ENCODE results near the gene CCDC148.
"Not testable (repeated sequence)": the region's sequence is repeated elsewhere in the genome, so short reads cannot be mapped to it uniquely, and the experiment has no call there.

CCDC148 gene

DNA sequence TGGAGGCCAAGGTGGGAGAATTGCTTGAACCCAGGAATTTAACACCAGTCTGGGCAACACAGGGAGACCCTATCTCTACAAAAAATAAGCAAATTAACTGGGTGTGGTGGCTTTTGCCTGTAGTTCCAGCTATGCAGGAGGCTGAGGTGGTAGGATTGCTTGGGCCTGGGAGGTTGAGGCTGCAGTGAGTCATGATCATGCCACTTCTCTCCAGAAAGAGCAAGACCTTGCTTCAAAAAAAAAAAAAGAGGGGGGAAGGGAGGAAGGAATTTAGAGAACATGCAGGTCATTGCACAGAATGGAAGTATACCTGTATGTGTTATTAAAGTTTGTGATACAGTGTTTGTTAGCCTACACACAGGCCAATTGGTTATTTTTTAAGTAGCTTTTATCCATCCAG is 26.0 kb upstream of the CCDC148 start:
- DNase-seq (ENCODE audit: low read depth in 2 of 2), result no peak

DNA sequence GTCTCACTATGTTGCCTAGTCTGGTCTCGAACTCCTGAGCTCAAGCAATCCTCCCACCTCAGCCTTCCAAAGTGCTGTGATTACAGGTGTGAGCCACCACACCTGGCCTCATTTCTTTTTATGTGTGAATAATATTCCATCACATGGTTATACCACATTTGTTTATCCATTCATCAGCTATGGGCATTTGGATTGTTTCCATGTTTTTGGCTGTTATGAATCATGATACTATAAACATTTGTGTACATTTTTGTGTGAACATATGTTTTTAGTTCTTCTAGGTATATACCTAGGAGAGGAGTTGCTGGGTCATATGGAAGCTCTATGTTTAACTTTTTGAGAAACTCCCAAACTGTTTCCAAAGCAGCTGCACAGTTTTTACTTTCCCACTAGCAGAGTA is 24.6 kb upstream of the CCDC148 start:
- DNase-seq (ENCODE audit: low read depth in 2 of 2), result no peak

DNA sequence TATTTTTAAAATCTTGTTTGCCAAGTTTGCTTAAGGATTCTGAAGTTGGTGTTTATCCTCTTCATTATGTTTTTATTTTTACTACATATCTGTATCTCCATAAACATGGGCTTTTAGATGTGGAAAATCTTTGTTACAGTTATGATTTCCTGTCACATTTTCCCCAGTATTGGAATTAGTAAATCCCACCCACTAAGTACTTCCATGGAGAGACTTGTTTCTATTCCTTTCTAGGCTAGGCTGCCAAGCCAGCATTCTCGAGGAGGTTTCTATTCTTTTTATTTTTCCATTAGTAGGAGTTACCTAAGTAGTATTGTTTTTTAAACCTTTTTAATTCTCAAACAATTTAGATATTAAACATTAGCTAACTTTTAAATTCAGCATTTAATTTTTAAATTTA is 22.3 kb upstream of the CCDC148 start:
- DNase-seq (ENCODE audit: low read depth in 2 of 2), result no peak

DNA sequence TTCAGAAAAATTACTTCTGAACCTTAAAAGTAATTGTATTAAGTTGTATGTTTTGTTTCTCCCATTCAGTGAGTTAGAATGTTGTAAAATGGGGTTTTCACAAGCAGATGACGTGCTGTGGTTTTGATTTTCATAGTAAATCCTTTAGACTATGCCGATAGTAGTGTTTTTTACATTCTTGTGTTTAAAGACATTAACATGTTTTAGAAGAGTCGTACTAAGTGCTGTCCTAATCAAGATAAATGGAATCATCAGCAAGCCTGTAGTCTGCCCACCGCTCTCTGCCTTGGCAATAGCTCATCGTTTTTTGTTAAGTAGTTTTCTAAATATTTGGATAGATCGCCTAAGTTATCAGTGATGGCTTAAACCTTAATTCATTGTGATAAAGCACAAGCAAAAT is 21.7 kb upstream of the CCDC148 start:
- DNase-seq (ENCODE audit: low read depth in 2 of 2), result no peak

DNA sequence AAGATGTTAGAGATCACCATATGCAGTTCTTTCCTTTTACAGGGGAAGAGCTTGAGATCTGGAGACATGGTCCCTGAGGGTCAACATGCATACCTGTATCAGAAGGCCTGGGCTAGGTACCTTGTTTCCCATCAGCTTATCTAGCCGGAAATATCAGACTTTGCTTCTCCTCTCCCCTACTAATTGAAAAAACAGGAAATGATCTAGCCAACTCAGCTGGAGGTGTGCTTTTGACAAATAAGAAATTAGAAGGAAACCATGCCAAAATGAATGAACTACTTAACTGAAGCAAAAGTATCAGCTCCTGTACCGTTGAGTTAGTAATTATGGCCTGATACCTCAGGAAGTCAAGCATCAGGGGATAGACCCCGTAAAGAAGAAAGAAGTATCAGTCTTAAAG is 20.6 kb upstream of the CCDC148 start:
- no peak for DNase-seq (ENCODE audit: low read depth in 2 of 2)

DNA sequence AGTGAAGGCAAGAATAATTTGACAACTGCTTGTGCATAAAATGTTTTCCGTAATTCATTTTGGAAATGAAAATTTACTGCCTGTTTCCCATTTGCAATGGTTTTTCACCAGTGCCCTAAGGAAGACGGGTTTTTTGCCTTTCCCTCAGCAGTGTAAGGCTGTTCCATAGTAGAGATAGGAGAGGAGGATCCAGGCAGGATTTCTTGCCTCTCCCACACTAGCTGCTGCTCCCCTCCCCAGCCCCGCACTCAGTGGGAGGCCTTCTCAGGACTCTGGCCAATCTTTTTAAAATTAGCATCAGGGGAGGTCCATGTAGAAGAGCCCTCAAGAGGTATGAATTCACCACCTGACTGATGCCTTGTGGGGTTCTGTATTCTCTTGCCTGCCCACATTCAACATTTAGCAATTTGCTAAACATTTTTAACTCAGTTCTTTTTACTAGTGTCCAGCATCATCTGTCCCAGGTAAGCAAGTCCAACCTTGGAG is 18.0 kb upstream of the CCDC148 start:
- DNase-seq (ENCODE audit: low read depth in 2 of 2), result not testable (repeated sequence)

DNA sequence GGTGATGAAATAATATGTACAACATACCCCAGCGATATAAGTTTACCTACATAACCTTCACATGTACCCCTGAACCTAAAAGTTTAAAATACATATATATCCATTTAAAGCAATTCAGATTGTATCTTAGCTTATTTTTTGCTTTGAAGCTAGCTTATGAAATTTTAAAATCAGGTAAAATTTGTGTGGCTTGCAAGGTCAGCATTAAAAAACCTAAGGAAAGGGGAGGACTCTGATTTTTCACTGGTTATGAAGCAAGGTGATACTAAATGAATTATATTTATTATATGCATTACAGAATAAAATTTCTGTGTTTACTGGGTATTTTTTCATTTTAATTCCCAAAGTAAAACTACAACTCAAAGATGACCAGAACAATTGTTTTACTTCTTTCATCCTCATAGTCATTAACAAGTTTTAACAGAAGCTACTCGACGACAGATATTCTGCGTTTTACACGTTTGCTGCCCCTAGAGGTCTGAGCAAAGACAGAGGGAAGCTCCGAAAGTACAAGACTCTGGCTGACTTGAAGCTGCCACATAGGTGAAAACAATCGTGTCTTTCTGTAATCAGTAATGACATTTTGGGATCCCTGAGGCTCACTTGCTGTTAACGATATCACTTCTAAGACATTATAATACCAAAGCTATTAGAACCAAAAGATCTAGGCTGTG is 17.3 kb upstream of the CCDC148 start:
- no peak for DNase-seq (ENCODE audit: low read depth in 2 of 2)

DNA sequence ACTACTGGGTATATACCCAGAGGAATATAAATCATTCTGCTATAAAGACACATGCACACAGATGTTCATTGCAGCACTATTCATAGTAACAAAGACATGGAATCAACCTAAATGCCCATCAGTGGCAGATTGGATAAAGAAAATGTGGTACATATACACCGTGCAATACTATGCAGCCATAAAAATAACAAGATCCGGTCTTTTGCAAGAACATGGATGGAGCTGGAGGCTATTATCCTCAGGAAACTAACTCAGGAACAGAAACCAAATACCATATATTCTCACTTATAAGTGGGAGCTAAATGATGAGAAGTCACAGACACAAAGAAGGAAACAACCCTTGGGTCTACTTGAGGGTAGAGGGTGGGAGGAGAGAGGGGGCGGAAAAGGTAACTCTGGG is 16.7 kb upstream of the CCDC148 start:
- not testable (repeated sequence) for DNase-seq (ENCODE audit: low read depth in 2 of 2)

DNA sequence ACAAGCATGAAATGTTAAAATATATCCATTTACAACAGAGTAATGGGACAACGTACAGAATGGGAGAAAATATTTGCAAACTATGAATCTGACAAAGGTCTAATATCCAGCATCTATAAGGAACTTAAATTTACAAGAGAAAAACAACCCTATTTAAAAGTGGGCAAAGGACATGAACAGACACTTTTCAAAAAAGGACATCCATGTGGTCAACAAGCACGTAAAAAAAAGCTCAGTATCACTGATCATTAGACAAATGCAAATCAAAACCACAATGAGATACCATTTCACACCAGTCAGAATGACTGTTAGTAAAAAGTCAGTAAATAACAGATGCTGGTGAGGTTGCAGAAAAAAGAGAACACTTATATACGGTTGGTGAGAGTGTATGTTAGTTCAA is 16.3 kb upstream of the CCDC148 start:
- not testable (repeated sequence) for DNase-seq (ENCODE audit: low read depth in 2 of 2)

DNA sequence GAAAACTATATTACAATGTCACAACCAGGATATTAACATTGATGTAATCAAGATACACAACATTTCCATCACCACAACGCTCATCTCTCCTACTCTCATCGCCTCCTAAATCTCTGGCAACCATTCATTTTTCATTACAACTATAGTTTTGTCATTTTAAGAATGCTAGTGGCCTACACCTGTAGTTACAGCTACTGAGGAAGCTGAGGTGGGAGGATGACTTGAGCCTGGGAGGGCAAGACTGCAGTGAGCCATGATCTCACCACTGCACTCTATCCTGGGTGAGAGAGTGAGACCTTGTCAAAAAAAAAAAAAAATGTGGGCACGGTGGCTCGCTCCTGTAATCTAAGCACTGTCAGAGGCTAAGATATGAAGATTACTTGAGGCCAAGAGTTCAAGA is 10.7 kb upstream of the CCDC148 start:
- no peak for DNase-seq (ENCODE audit: low read depth in 2 of 2)

DNA sequence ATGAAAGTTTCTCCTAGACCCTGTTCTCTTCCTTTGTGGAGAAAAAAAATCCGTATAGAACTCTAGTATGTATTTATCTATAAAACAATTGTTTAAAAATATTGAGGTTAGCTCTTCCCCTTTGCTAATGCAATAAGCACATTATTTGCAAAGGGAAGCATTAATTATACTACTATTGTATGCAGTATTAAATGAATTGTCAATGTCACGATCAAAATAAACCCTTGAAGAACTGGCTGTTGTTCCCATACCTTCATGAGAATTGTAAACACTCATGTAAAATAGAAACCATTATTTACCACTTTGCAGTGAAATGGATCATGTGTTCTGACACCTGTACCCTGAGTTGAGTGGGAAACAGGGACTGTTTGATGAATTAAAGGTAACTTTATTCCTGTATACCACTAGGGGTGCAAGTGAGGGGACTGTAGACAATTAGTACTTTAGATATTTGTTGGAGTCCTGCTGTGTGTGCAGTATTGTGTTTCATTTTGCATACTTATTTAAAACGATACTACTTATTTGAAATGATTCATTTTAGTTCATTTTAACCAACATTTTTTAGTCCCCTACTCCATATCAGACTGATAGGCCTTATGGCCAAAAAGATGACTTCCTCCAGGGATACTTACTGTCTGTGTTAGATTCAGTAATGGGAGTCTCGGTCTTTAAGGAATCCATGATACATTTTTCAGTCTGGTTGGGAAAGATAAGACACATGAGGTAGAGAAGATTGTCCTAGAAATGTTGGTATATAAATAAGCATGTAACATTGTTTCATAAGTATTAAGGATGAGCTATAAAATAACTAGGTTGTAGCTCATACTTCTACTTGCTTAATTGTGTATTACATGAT is 8.1 kb upstream of the CCDC148 start:
- no peak for DNase-seq (ENCODE audit: low read depth in 2 of 2)

DNA sequence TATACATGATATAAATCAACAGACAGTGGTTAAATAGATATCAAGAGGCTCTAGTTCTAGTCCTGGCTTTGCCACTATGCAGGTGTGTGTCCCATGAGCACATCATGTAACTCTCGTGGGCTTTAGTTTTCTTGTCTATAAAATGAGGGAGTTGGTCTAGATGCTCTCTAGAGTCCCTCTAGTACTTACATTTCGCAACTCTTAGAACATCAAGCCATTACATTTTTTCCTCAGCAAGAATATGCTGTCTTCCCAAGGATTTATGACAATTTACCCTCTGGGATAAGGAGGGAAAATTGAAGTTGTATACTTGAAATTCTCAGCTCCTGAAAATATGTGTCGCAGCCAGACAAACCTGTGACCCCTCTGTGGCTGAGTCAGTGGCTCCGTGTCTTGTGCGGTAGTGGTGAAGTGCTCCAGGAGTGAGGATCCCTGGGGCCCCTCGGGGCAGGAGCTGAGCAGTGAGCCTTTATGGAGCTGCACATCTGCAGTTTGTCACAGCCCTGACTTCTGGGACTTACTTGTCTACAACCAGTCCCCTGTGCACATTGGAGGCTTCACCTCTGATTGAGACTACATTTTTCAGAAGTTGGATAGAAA is 7.0 kb upstream of the CCDC148 start:
- DNase-seq (ENCODE audit: low read depth in 2 of 2), result no peak

DNA sequence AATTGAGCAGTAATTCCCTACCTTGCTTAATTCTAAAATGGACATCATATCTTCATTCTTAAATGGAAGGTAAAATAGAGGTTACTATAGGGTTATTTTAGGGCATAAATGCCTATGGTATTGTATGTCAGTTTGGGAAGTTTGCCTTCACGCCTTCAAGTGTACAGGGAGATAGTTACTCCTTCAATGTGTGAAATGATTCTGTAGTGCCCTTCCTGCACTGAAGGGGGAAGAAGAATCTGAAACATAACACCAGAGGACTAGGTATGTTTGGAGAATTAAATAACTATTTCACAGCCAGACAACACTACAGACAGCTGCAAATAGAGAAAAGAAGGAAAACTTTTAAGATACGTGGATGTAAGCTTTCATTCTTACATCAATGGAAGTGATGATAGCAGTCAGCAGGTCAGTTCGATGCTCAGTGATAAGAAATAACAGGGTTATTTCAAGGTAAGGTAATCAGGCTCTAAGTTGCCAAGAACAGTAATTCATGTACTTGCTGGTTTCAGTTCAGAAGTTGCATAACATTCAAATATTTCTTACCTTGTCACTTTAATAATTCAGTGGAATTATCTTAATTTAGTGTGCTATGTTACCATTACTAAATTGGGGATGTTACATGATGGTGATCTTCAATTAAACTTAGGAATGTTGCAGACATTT is 4.2 kb upstream of the CCDC148 start:
- DNase-seq (ENCODE audit: low read depth in 2 of 2), result no peak

DNA sequence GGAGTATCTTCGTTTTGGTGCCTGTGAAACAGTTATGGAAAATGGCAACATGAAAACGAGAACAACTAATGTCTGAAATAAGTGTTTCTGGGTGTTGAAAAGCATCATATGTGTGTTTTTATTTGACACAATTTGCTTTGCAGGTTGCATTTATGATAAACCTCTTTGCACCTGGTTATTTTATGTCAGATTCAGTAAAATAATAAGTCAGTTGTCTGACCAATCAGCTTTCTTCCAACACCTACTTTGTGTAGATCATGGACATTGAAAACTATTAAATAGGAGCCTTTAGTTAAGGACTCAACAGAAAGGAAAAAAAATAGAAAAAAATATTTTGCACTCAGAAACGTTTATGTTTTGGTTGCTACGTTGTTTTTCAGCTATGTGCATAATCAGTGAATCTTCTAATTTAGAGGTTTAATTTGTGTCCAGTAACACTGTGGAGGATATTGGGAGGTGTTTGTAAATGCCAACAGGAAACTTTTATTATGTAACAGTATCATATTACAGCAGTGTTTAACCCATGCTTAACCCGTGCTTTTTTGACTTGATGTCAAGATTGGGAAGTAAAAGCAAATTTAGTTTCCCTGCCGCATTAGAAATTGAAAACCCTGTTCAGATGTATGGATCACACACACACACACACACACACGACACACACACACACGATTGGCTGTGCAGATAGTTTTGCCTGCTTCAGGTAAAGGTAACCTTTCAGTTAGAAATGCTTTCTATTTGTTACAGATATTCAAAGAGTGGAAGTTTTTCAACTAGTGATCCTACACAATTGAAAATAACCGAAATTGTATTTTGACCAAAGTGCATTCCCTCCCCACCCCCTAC is 2.8 kb upstream of the CCDC148 start:
- no peak for DNase-seq (ENCODE audit: low read depth in 2 of 2)

DNA sequence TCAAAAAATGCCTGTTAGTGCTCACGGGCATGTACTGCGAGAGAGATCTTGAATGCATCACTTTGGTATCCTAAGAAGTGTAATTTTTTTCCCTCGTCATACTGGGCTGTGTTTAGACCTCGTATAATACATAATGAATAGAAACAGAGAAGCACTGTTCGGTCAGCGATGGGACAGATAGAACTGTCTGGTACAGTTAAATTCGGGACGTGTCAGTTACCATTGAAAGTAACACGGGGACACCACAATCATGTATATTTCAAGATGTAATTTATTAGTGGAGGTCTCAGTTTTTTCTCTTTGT is 2.0 kb upstream of the CCDC148 start:
- no peak for DNase-seq (ENCODE audit: low read depth in 2 of 2)

DNA sequence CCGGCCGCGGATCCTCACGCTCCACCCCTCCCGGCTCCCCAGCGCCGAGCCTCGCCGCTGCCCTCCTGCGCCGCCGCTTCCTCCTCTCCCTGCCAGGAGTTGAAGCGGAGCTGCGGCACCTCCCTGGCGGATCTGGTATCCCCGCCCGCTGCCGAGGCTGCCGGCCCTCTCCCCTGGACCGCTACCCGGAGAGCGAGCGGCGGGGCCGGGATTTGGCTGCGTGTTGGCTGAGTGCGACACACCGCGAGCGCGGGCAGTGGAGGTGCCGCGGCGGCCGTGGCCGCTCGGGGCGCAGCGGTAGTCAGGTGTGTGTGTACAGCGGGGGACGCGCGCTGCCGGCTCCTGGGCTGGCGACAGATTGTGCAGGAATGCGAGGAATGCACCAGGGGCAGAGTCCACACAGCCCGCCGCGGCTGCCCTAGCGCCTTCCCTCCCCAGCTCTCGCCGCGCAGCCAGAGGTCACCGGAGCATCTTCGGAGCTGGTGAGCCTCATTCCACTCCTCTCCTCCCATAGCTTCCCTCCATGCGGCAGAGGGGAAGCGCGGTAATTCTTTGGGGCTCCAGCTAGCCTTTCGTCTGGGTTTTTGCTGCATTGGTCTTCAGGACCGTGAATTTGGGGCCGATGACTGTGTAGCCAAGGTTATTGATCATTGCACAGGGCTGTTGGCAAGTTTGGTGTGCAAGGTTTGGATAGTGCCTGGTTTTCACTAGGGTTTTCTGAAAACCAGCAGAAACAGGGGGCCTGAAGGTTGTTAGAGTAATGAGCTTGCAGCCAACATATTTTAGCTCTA is 1.5 kb upstream of the CCDC148 start:
- no peak for DNase-seq (ENCODE audit: low read depth in 2 of 2)

DNA sequence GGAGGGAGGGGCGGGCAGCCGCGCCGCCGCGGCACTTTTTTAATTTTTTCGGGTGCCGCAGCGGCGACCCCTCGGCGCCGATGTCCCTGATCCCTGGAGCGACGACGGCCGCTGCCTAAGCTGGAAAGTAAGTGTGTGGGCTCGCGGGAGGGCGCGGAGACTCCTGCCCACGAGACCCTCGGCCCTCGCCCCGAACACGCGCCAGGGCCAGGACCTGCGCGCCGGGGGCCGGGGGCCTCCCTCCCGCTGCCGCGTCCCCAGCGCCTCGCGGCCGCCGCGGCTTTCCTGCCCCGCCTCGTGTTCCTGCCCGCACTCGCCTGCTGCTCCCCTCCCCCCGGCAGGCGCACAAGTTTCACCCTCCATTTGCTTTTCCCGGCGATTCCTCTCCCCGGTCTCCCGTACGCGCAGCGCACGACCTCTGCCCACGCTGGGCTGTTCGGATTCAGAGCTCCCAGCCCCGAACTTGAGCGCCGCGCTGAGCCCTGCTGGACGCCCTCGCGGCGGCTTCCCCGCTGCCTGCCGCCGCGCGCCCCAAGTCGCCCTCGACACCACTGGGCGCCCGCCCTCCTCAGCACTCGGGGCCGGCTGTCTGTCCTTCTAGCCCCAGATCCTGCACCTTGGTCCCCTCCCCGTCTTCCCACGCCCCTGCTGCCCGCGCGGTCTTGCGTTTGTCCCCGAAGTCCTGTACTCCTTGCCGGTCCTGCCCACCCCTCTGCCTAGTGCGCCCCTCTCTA is 706 bp upstream of the CCDC148 start:
- no peak for DNase-seq (ENCODE audit: low read depth in 2 of 2)

DNA sequence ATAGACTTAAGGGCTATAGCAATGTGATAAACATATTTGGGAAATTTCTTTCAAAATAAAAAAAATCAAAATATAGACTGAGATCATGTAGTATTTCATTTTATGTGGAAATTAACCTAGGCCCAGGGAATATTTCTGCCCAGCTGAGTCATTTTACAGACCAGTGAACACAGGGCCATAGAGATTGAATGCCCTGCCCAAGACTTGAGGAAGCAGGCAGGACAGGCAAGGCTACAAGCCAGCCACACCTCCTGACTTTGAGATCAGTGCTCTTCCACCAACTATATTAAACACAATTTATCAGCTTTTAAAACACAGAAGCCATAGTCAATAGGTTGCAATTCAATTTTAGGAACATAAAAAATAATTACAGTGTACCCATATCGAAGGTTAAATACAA is 12.9 kb downstream of the CCDC148 start:
- DNase-seq (ENCODE audit: low read depth in 2 of 2), result no peak

DNA sequence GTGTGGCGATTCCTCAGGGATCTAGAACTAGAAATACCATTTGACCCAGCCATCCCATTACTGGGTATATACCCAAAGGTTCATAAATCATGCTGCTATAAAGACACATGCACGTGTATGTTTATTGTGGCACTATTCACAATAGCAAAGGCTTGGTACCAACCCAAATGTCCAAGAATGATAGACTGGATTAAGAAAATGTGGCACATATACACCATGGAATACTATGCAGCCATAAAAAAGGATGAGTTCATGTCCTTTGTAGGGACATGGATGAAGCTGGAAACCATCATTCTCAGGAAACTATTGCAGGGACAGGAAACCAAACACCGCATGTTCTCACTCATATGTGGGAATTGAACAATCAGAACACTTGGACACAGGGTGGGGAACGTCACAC is 17.5 kb downstream of the CCDC148 start:
- DNase-seq (ENCODE audit: low read depth in 2 of 2), result not testable (repeated sequence)

DNA sequence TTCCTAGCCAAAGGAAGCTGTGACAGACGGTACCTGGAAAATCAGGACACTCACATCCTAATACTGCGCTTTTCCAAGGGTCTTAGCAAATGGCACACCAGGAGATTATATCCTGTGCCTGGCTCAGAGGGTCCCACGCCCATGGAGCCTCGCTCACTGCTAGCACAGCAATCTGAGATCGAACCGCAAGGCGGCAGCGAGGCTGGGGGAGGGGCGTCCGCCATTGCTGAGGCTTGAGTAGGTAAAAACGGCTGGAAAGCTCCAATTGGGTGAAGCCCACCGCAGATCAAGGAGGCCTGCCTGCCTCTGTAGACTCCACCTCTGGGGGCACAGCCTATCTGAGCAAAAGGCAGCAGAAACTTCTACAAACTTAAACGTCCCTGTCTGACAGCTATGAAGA is 22.8 kb downstream of the CCDC148 start:
- DNase-seq (ENCODE audit: low read depth in 2 of 2), result not testable (repeated sequence)
